ENCODE data around the gene SCGB2B2.

Gene SCGB2B2

DNA sequence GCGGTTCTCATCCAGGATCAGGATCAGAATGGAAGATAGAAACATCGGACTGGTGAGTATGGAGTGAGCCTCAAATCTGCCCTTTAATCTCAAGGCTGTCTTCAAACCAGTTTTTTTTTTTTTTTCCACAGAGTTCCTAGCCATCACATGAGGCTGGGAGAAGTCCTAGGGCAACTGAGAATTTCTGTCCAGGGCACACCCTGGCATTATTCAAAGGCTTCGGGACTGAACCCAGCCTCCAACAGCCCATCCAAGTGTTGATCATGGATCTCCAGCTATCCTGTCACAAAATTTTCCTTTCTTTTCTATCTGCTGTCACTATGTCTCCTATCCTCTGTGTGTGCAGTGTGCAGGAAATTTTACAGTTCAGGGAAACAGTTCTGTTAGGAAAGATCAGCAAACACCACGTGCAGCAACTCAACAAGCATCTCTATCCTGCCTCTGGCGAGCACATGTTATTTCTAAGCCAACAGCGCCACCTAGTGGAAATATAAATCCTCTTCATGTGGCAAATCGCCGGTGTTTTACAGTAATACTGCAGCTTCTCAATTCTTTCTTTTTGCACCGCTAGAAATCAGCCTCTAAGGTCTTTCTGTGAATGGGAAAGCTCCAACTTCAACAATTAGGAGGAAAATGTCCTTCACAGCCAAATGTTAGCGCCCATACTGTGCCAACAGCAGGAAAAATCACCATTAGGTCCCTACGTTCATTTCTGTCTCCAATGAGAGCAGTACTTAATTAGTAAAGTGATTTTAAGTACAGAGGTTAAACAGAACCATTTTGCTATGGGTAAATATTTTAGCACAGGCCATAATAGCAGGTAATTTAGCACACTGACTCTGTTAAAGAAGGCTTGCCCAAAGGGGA lies 35.7 kb upstream of the SCGB2B2 start:
- peak in 1 of 2 donors; percentile 36 for DNase-seq
- no peak overlapping the region for H3K4me3 ChIP-seq
- TF ChIP-seq, protein P1, sequence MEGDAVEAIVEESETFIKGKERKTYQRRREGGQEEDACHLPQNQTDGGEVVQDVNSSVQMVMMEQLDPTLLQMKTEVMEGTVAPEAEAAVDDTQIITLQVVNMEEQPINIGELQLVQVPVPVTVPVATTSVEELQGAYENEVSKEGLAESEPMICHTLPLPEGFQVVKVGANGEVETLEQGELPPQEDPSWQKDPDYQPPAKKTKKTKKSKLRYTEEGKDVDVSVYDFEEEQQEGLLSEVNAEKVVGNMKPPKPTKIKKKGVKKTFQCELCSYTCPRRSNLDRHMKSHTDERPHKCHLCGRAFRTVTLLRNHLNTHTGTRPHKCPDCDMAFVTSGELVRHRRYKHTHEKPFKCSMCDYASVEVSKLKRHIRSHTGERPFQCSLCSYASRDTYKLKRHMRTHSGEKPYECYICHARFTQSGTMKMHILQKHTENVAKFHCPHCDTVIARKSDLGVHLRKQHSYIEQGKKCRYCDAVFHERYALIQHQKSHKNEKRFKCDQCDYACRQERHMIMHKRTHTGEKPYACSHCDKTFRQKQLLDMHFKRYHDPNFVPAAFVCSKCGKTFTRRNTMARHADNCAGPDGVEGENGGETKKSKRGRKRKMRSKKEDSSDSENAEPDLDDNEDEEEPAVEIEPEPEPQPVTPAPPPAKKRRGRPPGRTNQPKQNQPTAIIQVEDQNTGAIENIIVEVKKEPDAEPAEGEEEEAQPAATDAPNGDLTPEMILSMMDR (IDR thresholded peaks at IDR 0.05): peak; percentile 71 to 85
- H3K27me3 ChIP-seq: no peaks in the 10 kb centered on the region
- H3K4me1 ChIP-seq: no peaks in the 10 kb centered on the region
- intact Hi-C loops (cut with DNase I; ENCODE audit: low total_unique reads): loop anchor here (2.0 kb wide), 1 partner anchor 76 kb away; no protein-coding TSS in a partner anchor
- peaks cover 0 to 5% (median 0%) of the 10 kb centered on the region in 3 donors for H3K9me3 ChIP-seq
- H3K36me3 ChIP-seq: no peaks in the 10 kb centered on the region
- H3K27ac ChIP-seq: no peak overlapping the region

DNA sequence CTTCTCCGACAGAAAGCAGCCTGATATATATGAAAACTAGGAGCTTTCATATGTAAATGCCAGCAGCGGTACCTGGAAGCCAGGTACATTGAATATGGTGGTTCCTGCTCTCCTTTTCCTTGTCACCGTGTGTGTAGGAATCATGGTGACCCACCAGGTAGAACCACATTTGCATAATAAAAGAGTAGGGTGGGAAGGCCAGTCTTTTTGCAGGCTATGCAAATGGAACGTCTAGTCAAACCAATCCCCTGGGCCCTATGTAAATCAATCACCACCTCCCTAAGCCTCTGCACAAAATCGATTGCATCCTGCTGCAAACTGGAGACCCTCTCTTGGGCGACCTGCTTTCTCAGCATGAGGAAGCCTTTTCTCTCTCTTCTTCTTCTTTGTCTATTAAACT lies 34.9 kb upstream of the SCGB2B2 start:
- H3K36me3 ChIP-seq: no peaks in the 10 kb centered on the region
- H3K27me3 ChIP-seq: no peaks in the 10 kb centered on the region
- H3K27ac ChIP-seq: no peak overlapping the region
- no peaks in the 10 kb centered on the region for H3K4me1 ChIP-seq
- no peak overlapping the region for H3K4me3 ChIP-seq
- H3K9me3 ChIP-seq: peaks cover 0 to 5% (median 2%) of the 10 kb centered on the region in 3 donors
- DNase-seq: no peak
- intact Hi-C loops (cut with DNase I; ENCODE audit: low total_unique reads): loop anchor here (2.0 kb wide), 1 partner anchor 75 kb away; no protein-coding TSS in a partner anchor
- TF ChIP-seq, protein P1 (IDR thresholded peaks at IDR 0.05): no peak

DNA sequence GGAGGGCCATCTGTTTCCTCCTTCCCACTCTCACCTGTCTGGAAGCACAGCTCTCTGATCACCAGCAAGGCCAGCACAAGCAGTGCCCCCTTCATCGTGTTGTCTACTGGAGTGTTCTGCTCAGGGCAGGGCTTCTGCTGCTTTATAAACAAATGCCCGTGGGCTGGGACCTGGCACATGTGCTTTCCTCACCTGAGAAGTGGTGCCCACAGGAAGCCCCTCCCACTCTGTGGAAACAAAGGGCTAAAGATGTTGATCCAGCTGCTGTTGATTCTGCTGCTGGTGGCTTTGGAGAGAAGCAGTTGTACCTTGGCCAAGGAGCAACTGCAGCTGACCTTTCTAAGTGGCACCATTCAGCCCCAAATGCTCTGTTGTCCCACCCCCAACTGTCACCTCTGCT lies 30.7 kb upstream of the SCGB2B2 start:
- DNase-seq: no peak
- H3K27me3 ChIP-seq: no peaks in the 10 kb centered on the region

DNA sequence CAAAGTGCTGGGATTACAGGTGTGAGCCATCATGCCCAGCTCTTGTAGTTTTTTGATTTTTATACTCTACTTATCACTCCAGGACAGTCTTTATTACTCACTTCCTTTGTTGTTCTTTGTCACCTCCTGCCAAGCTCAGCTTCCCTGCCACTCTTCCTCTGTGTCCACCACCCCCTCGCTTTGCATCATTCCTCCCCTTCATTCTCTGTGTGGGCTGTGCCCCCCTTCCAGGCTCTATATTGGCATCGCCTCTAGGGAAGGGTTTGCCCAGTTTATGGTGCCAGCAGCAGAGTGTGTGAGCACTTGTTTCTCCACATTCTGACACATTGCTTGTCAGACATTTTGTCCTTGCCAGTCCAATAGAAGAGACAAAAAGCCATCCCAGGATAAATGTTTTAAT lies 15.6 kb upstream of the SCGB2B2 start:
- no peak overlapping the region for H3K4me3 ChIP-seq
- H3K9me3 ChIP-seq: peaks cover 0 to 23% (median 15%) of the 10 kb centered on the region in 3 donors
- H3K36me3 ChIP-seq: no peaks in the 10 kb centered on the region
- no peak for DNase-seq
- no peak overlapping the region for H3K27ac ChIP-seq
- TF ChIP-seq, protein P1 (IDR thresholded peaks at IDR 0.05): no peak
- H3K27me3 ChIP-seq: no peaks in the 10 kb centered on the region
- intact Hi-C loops (cut with DNase I; ENCODE audit: low total_unique reads): no loop called here
- no peaks in the 10 kb centered on the region for H3K4me1 ChIP-seq

More for the DNA sequence above, 30.7 kb upstream of the SCGB2B2 start:
- TF ChIP-seq, protein P1 (IDR thresholded peaks at IDR 0.05): no peak
- peaks cover 0 to 2% (median 0%) of the 10 kb centered on the region in 3 donors for H3K9me3 ChIP-seq
- no peak overlapping the region for H3K27ac ChIP-seq
- H3K4me1 ChIP-seq: no peaks in the 10 kb centered on the region
- intact Hi-C loops (cut with DNase I; ENCODE audit: low total_unique reads): no loop called here
- H3K36me3 ChIP-seq: no peaks in the 10 kb centered on the region
- no peak overlapping the region for H3K4me3 ChIP-seq

DNA sequence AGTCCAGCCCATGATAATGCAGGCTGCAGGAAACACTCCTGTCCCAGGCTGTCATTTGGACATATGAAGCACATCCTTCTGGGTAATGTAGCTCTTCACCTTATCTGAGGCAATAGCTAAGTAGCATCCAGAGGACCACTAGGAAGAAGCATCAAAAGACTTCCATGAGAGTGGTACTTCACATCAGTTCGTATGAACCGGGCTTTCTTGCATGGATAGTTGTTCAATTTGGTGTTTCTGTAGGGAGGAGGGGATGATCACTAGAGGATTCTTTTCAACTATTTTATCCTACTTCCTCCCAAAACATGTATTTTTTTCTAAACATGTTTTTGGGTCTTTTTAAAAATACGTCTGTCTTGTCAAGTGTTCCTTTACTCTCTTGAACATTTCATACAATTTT lies 13.4 kb upstream of the SCGB2B2 start:
- Histone ChIP-seq H3K9me3 (peaks cover 1 to 45% (median 36%) of the 10 kb centered on the region in 3 donors), H3K36me3 (peaks cover 0 to under 1% (median 0%) of the 10 kb centered on the region in 3 donors), H3K27me3 (no peaks in the 10 kb centered on the region), H3K4me3 (no peak overlapping the region), H3K4me1 (no peaks in the 10 kb centered on the region), H3K27ac (no peak overlapping the region)
- no peak for DNase-seq
- TF ChIP-seq, protein P1 (IDR thresholded peaks at IDR 0.05): no peak
- intact Hi-C loops (cut with DNase I; ENCODE audit: low total_unique reads): no loop called here
